Karpas-422 (cell line): ENCODE results near the gene EPM2A. TPM values are rescaled to one million over a fixed set of nuclear protein-coding genes. Genes with fewer than 3 reads are reported as not detected.

ENCODE experiments used
- DNase-seq: peaks from one replicate; pipeline ENCODE4 v3.0.0-alpha.2; 2015
- H2AFZ ChIP-seq: fragments of 200-600 bp; sonication (generic); 2 replicates; pipeline ENCODE4 v1.6.1; 2014; ENCODE audit warnings: antibody characterized with exemption, low read length, mixed read lengths
- H3K27ac ChIP-seq: fragments of 200-600 bp; sonication (generic); 2 replicates; pipeline ENCODE4 v1.5.1; 2014; ENCODE audit warnings: mild to moderate bottlenecking, low read length, moderate library complexity
- H3K27me3 ChIP-seq: fragments of 200-600 bp; sonication (generic); 2 replicates; pipeline ENCODE4 v1.6.1; 2014; ENCODE audit warnings: low read length, mixed read lengths
- H3K36me3 ChIP-seq: fragments of 200-600 bp; sonication (generic); 2 replicates; pipeline ENCODE4 v1.6.1; 2014; ENCODE audit warnings: low read length, mixed read lengths; ENCODE audit not compliant: insufficient read depth
- H3K4me1 ChIP-seq: fragments of 200-600 bp; sonication (generic); 2 replicates; pipeline ENCODE4 v1.6.1; 2014; ENCODE audit warnings: mild to moderate bottlenecking, low read length, mixed read lengths
- H3K4me2 ChIP-seq: fragments of 200-600 bp; sonication (generic); 2 replicates; pipeline ENCODE4 v1.6.1; 2014; ENCODE audit warnings: low read length, low read depth, mild to moderate bottlenecking; ENCODE audit not compliant: poor library complexity, severe bottlenecking
- H3K4me3 ChIP-seq: fragments of 200-600 bp; sonication (generic); 2 replicates; pipeline ENCODE4 v1.5.1; 2014; ENCODE audit warnings: mild to moderate bottlenecking, antibody characterized with exemption, low read length, mixed read lengths
- H3K79me2 ChIP-seq: fragments of 200-600 bp; sonication (generic); 2 replicates; pipeline ENCODE4 v1.6.1; 2014; ENCODE audit warnings: mild to moderate bottlenecking, low read length, mixed read lengths
- H3K9ac ChIP-seq: fragments of 200-600 bp; sonication (generic); 2 replicates; pipeline ENCODE4 v1.6.0; 2014; ENCODE audit warnings: low read length
- H3K9me2 ChIP-seq: fragments of 200-600 bp; sonication (generic), shearing (Covaris generic); replicated peaks from 2 replicates; pipeline ENCODE4 v1.6.0; 2014; ENCODE audit warnings: mild to moderate bottlenecking, low read length, moderate library complexity; ENCODE audit not compliant: insufficient read depth
- H3K9me3 ChIP-seq: fragments of 300-700, 200-600 bp; sonication (generic); 2 replicates; pipeline ENCODE4 v1.6.1; 2014; ENCODE audit warnings: low read length, mixed read lengths
- H4K20me1 ChIP-seq: fragments of 200-600 bp; sonication (generic); 2 replicates; pipeline ENCODE4 v1.6.1; 2014; ENCODE audit warnings: mild to moderate bottlenecking, antibody characterized with exemption, low read length, low read depth; ENCODE audit not compliant: insufficient read depth
- total RNA-seq: library from RNA; depleted of rRNA; stranded (reverse); fragments of >200 nt; shearing (Covaris generic); gene quantifications from 2 replicates; pipeline ENCODE4 v1.2.3, GENCODE V29; 2014; ENCODE audit warnings: low replicate concordance

Gene EPM2A
- total RNA-seq, 1 experiment from 2014 or later = 10.5 TPM

GRCh38 chr6:145690969-145691368 is 44.4 kb downstream of the EPM2A start:
- Histone ChIP-seq H3K36me3 (no peaks in the 10 kb centered on the region), H3K9me3 (no peaks in the 10 kb centered on the region), H3K4me2 (no peak overlapping the region), H3K4me3 (no peak overlapping the region), H3K4me1 (no peaks in the 10 kb centered on the region), H3K27ac (no peak overlapping the region), H3K27me3 (no peaks in the 10 kb centered on the region), H3K79me2 (no peaks in the 10 kb centered on the region), H3K9ac (no peak overlapping the region), H3K9me2 (no peaks in the 10 kb centered on the region), H4K20me1 (peaks cover 8% of the 10 kb centered on the region; the same call in 1 of the 2 replicates), H2AFZ (no peak overlapping the region)
- no peak for DNase-seq

GRCh38 chr6:145689529-145689928 is 45.8 kb downstream of the EPM2A start:
- H3K27ac ChIP-seq = no peak overlapping the region
- H3K9me3 ChIP-seq = no peaks in the 10 kb centered on the region
- no peak overlapping the region for H3K4me2 ChIP-seq
- no peaks in the 10 kb centered on the region for H3K79me2 ChIP-seq
- no peak overlapping the region for H3K4me3 ChIP-seq
- no peaks in the 10 kb centered on the region for H3K9me2 ChIP-seq
- no peak for DNase-seq
- no peaks in the 10 kb centered on the region for H3K4me1 ChIP-seq
- 0 out of 2 replicates have a peak, but pooled peaks cover 3% of the 10 kb centered on the region for H4K20me1 ChIP-seq
- no peak overlapping the region for H2AFZ ChIP-seq
- H3K36me3 ChIP-seq = no peaks in the 10 kb centered on the region
- H3K27me3 ChIP-seq = no peaks in the 10 kb centered on the region
- H3K9ac ChIP-seq = no peak overlapping the region

GRCh38 chr6:145688493-145688905 is 46.8 kb downstream of the EPM2A start:
- 0 out of 2 replicates have a peak, but pooled peaks cover 3% of the 10 kb centered on the region for H4K20me1 ChIP-seq
- H3K27ac ChIP-seq = no peak overlapping the region
- no peaks in the 10 kb centered on the region for H3K9me2 ChIP-seq
- H3K79me2 ChIP-seq = no peaks in the 10 kb centered on the region
- no peaks in the 10 kb centered on the region for H3K4me1 ChIP-seq
- no peaks in the 10 kb centered on the region for H3K27me3 ChIP-seq
- no peak for DNase-seq
- no peak overlapping the region for H3K4me3 ChIP-seq
- no peaks in the 10 kb centered on the region for H3K9me3 ChIP-seq
- H3K9ac ChIP-seq = no peak overlapping the region
- no peak overlapping the region for H2AFZ ChIP-seq
- no peak overlapping the region for H3K4me2 ChIP-seq
- no peaks in the 10 kb centered on the region for H3K36me3 ChIP-seq

GRCh38 chr6:145685932-145686331 is 49.4 kb downstream of the EPM2A start:
- no peaks in the 10 kb centered on the region for H3K9me2 ChIP-seq
- no peak overlapping the region for H3K9ac ChIP-seq
- no peak overlapping the region for H3K27ac ChIP-seq
- no peaks in the 10 kb centered on the region for H3K79me2 ChIP-seq
- H3K4me2 ChIP-seq = no peak overlapping the region
- no peaks in the 10 kb centered on the region for H3K36me3 ChIP-seq
- H3K4me3 ChIP-seq = no peak overlapping the region
- DNase-seq = no peak
- H4K20me1 ChIP-seq = no peaks in the 10 kb centered on the region
- H2AFZ ChIP-seq = no peak overlapping the region
- no peaks in the 10 kb centered on the region for H3K27me3 ChIP-seq
- H3K4me1 ChIP-seq = no peaks in the 10 kb centered on the region
- no peaks in the 10 kb centered on the region for H3K9me3 ChIP-seq

GRCh38 chr6:145681965-145682364 is 53.4 kb downstream of the EPM2A start:
- H3K27me3 ChIP-seq = no peaks in the 10 kb centered on the region
- H3K4me1 ChIP-seq = no peaks in the 10 kb centered on the region
- no peaks in the 10 kb centered on the region for H3K79me2 ChIP-seq
- H3K9me3 ChIP-seq = no peaks in the 10 kb centered on the region
- no peak overlapping the region for H3K9ac ChIP-seq
- no peak for DNase-seq
- no peak overlapping the region for H3K4me3 ChIP-seq
- no peaks in the 10 kb centered on the region for H3K9me2 ChIP-seq
- H2AFZ ChIP-seq = no peak overlapping the region
- H3K27ac ChIP-seq = no peak overlapping the region
- no peaks in the 10 kb centered on the region for H3K36me3 ChIP-seq
- no peaks in the 10 kb centered on the region for H4K20me1 ChIP-seq
- no peak overlapping the region for H3K4me2 ChIP-seq

- Histone ChIP-seq H3K27me3 (no peaks in the 10 kb centered on the region), H3K36me3 (no peaks in the 10 kb centered on the region), H3K9me2 (no peaks in the 10 kb centered on the region), H2AFZ (no peak overlapping the region), H3K4me3 (no peak overlapping the region), H3K9me3 (no peaks in the 10 kb centered on the region), H4K20me1 (no peaks in the 10 kb centered on the region), H3K4me2 (no peak overlapping the region), H3K79me2 (no peaks in the 10 kb centered on the region), H3K9ac (no peak overlapping the region), H3K27ac (no peak overlapping the region), H3K4me1 (peaks cover 3% of the 10 kb centered on the region)
- DNase-seq = no peak
These were observed 61.8 kb downstream of the EPM2A start for GRCh38 chr6:145673504-145673903.

- H3K4me3 ChIP-seq = no peak overlapping the region
- peaks cover 3% of the 10 kb centered on the region for H3K4me1 ChIP-seq
- H3K4me2 ChIP-seq = no peak overlapping the region
- H4K20me1 ChIP-seq = no peaks in the 10 kb centered on the region
- H3K27me3 ChIP-seq = no peaks in the 10 kb centered on the region
- no peaks in the 10 kb centered on the region for H3K79me2 ChIP-seq
- H3K9ac ChIP-seq = no peak overlapping the region
- no peak overlapping the region for H3K27ac ChIP-seq
- H3K36me3 ChIP-seq = no peaks in the 10 kb centered on the region
- H2AFZ ChIP-seq = no peak overlapping the region
- H3K9me2 ChIP-seq = no peaks in the 10 kb centered on the region
- H3K9me3 ChIP-seq = no peaks in the 10 kb centered on the region
- no peak for DNase-seq
These were observed 65.0 kb downstream of the EPM2A start for GRCh38 chr6:145670311-145670710.

- no peaks in the 10 kb centered on the region for H3K9me2 ChIP-seq
- H3K27ac ChIP-seq = no peak overlapping the region
- no peaks in the 10 kb centered on the region for H3K27me3 ChIP-seq
- no peak overlapping the region for H3K4me2 ChIP-seq
- no peaks in the 10 kb centered on the region for H3K36me3 ChIP-seq
- peaks cover 3% of the 10 kb centered on the region for H3K4me1 ChIP-seq
- H2AFZ ChIP-seq = no peak overlapping the region
- H3K79me2 ChIP-seq = no peaks in the 10 kb centered on the region
- no peak overlapping the region for H3K9ac ChIP-seq
- H3K4me3 ChIP-seq = no peak overlapping the region
- H4K20me1 ChIP-seq = no peaks in the 10 kb centered on the region
- H3K9me3 ChIP-seq = no peaks in the 10 kb centered on the region
- DNase-seq = no peak
These were observed 65.7 kb downstream of the EPM2A start for GRCh38 chr6:145669627-145670034.

GRCh38 chr6:145668844-145669243 is 66.5 kb downstream of the EPM2A start:
- no peak overlapping the region for H2AFZ ChIP-seq
- H3K9ac ChIP-seq = no peak overlapping the region
- no peaks in the 10 kb centered on the region for H3K36me3 ChIP-seq
- no peaks in the 10 kb centered on the region for H3K9me2 ChIP-seq
- H3K9me3 ChIP-seq = no peaks in the 10 kb centered on the region
- H3K27me3 ChIP-seq = no peaks in the 10 kb centered on the region
- DNase-seq = no peak
- H3K4me1 ChIP-seq = peaks cover 3% of the 10 kb centered on the region
- H3K79me2 ChIP-seq = no peaks in the 10 kb centered on the region
- no peak overlapping the region for H3K4me2 ChIP-seq
- no peak overlapping the region for H3K27ac ChIP-seq
- no peaks in the 10 kb centered on the region for H4K20me1 ChIP-seq
- H3K4me3 ChIP-seq = no peak overlapping the region
